Ascending aorta (tissue), 2 donors: ENCODE data around the gene KLRC1. TPM values are rescaled to one million over a fixed set of nuclear protein-coding genes. Genes with fewer than 3 reads are reported as not detected.
"Not testable (repeated sequence)": the region's sequence is repeated elsewhere in the genome, so short reads cannot be mapped to it uniquely, and the experiment has no call there.

ENCODE experiments used
- DNase-seq, 2 donors: peaks; one replicate each; pipeline ENCODE4 v3.0.0-alpha.2; 2019; ENCODE audit warnings: low spot score in 2 of 2
- H3K27ac ChIP-seq, 2 donors: fragments of 200-600 bp; sonication (generic); one replicate each; pipeline ENCODE4 v1.5.1; 2016 to 2017; ENCODE audit warnings: mild to moderate bottlenecking in 1 of 2
- H3K27me3 ChIP-seq: fragments of 200-600 bp; sonication (generic); one replicate; pipeline ENCODE4 v1.5.1; 2017
- H3K36me3 ChIP-seq, 2 donors: fragments of 200-600 bp; sonication (generic); one replicate each; pipeline ENCODE4 v1.5.1; 2016
- H3K4me1 ChIP-seq, 2 donors: fragments of 200-600 bp; sonication (generic); one replicate each; pipeline ENCODE4 v1.5.1; 2016 to 2017; ENCODE audit warnings: mild to moderate bottlenecking in 1 of 2
- H3K4me3 ChIP-seq, 2 donors: fragments of 200-600 bp; sonication (generic); one replicate each; pipeline ENCODE4 v1.5.1; 2016 to 2017; ENCODE audit warnings: mild to moderate bottlenecking in 1 of 2
- H3K9me3 ChIP-seq, 2 donors: fragments of 200-600 bp; sonication (generic); one replicate each; pipeline ENCODE4 v1.5.1; 2016
- intact Hi-C: fragments of 100-400 bp; cut with DNase I; formaldehyde crosslinking; loops from one replicate; pipeline ENCODE4 v1.15.1; 2023
- total RNA-seq: library from RNA; depleted of rRNA; stranded (reverse); fragments of >200 nt; gene quantifications from one replicate; pipeline ENCODE4 v1.1.0, GENCODE V29; 2016
- TF ChIP-seq, protein P1 (sequence below), 3 experiments: fragments of 200-600 bp in 2 of 3; fragments of 450-650 bp in 1 of 3; sonication (generic) in 2 of 3; IDR thresholded peaks; one replicate each; pipeline ENCODE4 v1.5.1; 2016 to 2019; ENCODE audit warnings: antibody characterized with exemption in 3 of 3, mild to moderate bottlenecking in 1 of 3, moderate library complexity in 1 of 3

The KLRC1 gene
- total RNA-seq = not detected

DNA sequence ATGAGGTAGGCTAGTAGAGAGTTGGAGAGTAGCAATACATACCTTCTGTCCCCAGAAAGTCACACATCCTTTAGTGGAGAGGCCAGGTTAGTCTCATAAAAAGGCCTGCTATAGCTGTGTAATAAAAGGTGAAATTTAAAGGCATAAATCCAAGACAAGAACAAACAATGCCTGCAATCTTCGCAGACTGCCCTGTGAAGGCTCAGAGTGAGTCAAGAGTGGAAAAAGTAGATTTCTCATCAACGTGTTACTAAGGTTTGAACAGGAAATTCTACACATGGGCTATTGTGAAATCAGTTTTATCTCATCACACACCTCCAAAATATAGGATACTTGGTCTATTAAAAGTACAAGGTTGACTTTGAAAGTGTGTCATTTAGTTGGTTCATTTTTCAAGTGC lies at the start of gene KLRC1:
KLRC1 (minus strand) TSS at position 222 of the 400 bp plus-strand sequence. CDS start 2,221 bp downstream, outside the sequence.
- H3K27ac ChIP-seq = no peak within 1 kb of the TSS
- TF ChIP-seq, protein P1, sequence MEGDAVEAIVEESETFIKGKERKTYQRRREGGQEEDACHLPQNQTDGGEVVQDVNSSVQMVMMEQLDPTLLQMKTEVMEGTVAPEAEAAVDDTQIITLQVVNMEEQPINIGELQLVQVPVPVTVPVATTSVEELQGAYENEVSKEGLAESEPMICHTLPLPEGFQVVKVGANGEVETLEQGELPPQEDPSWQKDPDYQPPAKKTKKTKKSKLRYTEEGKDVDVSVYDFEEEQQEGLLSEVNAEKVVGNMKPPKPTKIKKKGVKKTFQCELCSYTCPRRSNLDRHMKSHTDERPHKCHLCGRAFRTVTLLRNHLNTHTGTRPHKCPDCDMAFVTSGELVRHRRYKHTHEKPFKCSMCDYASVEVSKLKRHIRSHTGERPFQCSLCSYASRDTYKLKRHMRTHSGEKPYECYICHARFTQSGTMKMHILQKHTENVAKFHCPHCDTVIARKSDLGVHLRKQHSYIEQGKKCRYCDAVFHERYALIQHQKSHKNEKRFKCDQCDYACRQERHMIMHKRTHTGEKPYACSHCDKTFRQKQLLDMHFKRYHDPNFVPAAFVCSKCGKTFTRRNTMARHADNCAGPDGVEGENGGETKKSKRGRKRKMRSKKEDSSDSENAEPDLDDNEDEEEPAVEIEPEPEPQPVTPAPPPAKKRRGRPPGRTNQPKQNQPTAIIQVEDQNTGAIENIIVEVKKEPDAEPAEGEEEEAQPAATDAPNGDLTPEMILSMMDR (IDR thresholded peaks at IDR 0.05) = no peak
- no peak within 1 kb of the TSS for H3K4me3 ChIP-seq
- H3K36me3 ChIP-seq = no peaks in the 10 kb centered on the region
- peaks cover 0 to 10% of the 10 kb centered on the region in 2 donors for H3K9me3 ChIP-seq
- no peaks in the 10 kb centered on the region for H3K4me1 ChIP-seq
- no peak for DNase-seq
- intact Hi-C loops = no loop called here
- no peaks in the 10 kb centered on the region for H3K27me3 ChIP-seq

DNA sequence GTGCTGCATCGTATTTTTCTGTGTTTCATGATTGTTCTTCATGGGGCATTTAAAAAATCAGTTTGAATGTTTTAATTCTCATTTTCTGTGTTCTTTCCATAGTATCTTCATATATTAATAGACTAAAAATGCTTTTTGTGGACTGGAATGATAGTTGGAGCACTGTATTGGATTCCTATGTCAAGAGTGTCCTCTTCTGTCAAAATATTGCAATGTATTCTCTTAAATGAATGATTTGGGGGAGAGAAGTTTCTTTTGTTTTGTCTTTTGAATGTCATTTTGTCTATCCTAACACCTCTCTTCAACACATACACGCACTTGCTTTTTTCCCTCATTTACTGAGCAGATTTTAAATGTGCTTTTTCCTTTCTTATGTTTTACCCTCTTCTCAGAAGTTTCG lies 47.9 kb upstream of the KLRC1 start:
- Histone ChIP-seq H3K4me3 (no peak overlapping the region), H3K27ac (no peak overlapping the region), H3K9me3 (no peaks in the 10 kb centered on the region), H3K36me3 (no peaks in the 10 kb centered on the region), H3K27me3 (no peaks in the 10 kb centered on the region), H3K4me1 (no peaks in the 10 kb centered on the region)
- DNase-seq = no peak
- intact Hi-C loops = no loop called here
- TF ChIP-seq, protein P1 (IDR thresholded peaks at IDR 0.05) = no peak

DNA sequence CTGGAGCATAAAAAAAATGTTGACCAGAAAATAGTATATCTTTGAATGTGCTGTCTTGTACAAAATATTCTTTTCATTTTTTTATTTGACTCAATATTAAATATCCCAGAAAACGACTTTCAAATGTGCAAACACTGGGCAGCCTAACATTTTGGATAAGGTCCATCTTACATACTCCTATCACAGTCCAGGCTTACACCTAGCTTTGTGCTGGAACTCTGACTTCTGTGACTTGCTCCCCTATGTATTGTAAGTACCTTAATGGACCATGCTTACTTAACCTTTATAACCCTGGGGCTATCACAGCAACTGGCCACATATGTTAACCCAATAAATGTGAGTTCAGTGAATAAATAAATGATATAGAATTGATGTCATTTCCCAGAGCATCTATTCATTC lies 44.9 kb upstream of the KLRC1 start:
- Histone ChIP-seq H3K9me3 (no peaks in the 10 kb centered on the region), H3K27me3 (no peaks in the 10 kb centered on the region), H3K27ac (no peak overlapping the region), H3K4me3 (no peak overlapping the region), H3K36me3 (no peaks in the 10 kb centered on the region), H3K4me1 (no peaks in the 10 kb centered on the region)
- DNase-seq = no peak
- intact Hi-C loops = no loop called here
- TF ChIP-seq, protein P1 (IDR thresholded peaks at IDR 0.05) = no peak

DNA sequence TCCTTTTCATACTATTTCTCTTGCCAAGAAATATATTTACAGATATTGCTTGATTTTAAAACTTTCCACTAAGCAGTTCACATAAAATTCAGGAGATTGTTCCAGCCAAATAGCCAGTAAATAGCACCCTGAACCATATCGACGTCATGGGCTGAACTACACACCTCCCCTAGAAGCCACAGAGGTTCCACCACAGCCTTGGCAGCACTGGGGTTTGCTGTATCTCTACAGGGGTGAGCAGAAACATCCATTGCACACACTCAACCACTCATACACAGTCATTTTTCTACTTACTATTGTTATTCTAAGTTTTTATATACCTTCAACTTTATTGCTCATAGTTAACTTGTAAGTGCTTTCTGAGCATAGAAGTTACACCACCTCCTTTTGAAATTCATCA lies 44.4 kb upstream of the KLRC1 start:
- DNase-seq = no peak
- intact Hi-C loops = no loop called here
- TF ChIP-seq, protein P1 (IDR thresholded peaks at IDR 0.05) = no peak
- H3K4me1 ChIP-seq = no peaks in the 10 kb centered on the region
- no peak overlapping the region for H3K27ac ChIP-seq
- H3K9me3 ChIP-seq = no peaks in the 10 kb centered on the region
- no peaks in the 10 kb centered on the region for H3K27me3 ChIP-seq
- H3K4me3 ChIP-seq = no peak overlapping the region
- H3K36me3 ChIP-seq = no peaks in the 10 kb centered on the region

DNA sequence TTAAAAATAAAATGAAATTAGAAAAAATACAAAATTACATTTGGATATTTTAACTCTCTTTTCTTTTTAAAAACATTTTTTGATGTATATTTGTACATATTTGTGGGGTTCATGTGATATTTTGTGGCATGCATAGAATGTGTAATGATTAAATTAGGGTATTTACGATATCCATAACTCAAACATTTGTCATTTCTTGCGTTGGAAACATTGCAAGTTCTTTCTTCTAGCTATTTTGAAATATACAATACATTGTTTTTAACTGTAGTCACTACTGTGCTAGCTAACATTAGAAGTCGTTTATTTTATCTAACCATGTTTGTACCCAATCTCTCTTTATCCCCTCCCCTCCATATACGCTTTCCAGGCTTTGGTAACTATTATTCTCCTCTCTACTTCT lies 38.6 kb upstream of the KLRC1 start:
- intact Hi-C loops = no loop called here
- Histone ChIP-seq H3K27ac (no peak overlapping the region), H3K4me3 (no peak overlapping the region), H3K9me3 (no peaks in the 10 kb centered on the region), H3K27me3 (no peaks in the 10 kb centered on the region), H3K36me3 (no peaks in the 10 kb centered on the region), H3K4me1 (no peaks in the 10 kb centered on the region)
- no peak for DNase-seq
- TF ChIP-seq, protein P1 (IDR thresholded peaks at IDR 0.05) = no peak

DNA sequence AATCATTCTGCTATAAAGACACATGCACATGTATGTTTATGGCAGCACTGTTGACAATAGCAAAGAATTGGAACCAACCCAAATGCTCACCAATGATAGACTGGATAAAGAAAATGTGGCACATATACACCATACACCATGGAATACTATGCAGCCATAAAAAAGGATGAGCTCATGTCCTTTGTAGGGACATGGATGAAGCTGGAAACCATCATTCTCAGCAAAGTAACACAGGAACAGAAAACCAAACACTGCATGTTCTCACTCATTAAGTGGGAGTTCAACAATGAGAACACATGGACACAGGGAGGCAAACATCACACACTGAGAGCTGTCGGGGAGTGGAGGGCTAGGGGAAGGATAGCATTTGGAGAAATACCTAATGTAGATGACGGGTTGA lies 34.2 kb upstream of the KLRC1 start:
- H3K4me1 ChIP-seq, H3K27me3 ChIP-seq, H3K4me3 ChIP-seq, intact Hi-C loops, H3K9me3 ChIP-seq, H3K27ac ChIP-seq, H3K36me3 ChIP-seq, DNase-seq: not testable (repeated sequence)

DNA sequence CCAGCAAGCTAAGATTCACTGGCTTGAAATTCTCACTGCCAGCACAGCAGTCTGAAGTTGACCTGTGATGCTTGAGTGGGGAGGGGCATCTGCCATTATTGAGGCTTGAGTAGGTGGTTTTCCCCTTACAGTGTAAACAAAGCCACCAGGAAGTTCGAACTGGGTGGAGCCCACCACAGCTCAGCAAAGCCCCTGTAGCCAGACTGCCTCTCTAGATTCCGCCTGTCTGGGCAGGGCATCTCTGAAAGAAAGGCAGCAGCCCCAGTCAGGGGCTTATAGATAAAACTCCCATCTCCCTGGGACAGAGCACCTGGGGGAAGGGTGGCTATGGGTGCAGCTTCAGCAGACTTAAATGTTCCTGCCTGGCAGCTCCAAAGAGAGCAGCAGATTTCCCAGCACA lies 28.7 kb upstream of the KLRC1 start:
- DNase-seq, H3K36me3 ChIP-seq, intact Hi-C loops, H3K9me3 ChIP-seq, H3K4me3 ChIP-seq, H3K27ac ChIP-seq, H3K27me3 ChIP-seq, H3K4me1 ChIP-seq: not testable (repeated sequence)

DNA sequence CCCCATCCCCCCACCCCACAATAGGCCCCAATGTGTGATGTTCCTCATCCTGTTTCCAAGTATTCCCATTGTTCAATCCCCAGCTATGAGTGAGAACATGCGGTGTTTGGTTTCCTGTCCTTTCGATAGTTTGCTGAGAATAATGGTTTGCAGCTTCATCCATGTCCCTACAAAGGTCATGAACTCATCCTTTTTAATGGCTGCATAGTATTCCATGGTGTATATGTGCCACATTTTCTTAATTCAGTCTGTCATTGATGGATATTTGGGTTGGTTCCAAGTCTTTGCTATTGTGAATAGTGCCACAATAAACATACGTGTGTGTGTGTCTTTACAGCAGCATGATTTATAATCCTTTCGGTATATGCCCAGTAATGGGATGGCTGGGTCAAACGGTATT lies 19.6 kb upstream of the KLRC1 start:
- DNase-seq, H3K27me3 ChIP-seq, H3K9me3 ChIP-seq, intact Hi-C loops, H3K4me3 ChIP-seq, H3K36me3 ChIP-seq, H3K27ac ChIP-seq, H3K4me1 ChIP-seq: not testable (repeated sequence)
